ENCODE data around the gene RUFY3. TPM values are rescaled to one million over a fixed set of nuclear protein-coding genes. Genes with fewer than 3 reads are reported as not detected.

The RUFY3 gene
- polyA plus RNA-seq, 2 of the 4 experiments (the other 2 are of a cell fraction), result 8.1 to 20.8 TPM

- CTCF ChIA-PET, result interaction anchor here (1.3 kb wide), 1 partner anchor 9 kb away, joined by 4 read pairs; no protein-coding TSS in a partner anchor
- Histone ChIP-seq H3K27ac (no peak overlapping the region), H3K9me3 (no peaks in the 10 kb centered on the region), H3K4me2 (no peak overlapping the region), H3K4me3 (no peak overlapping the region), H3K4me1 (0 out of 3 replicates have a peak, but pooled peaks cover 10% of the 10 kb centered on the region)
- DNase-seq (ENCODE audit: low read depth in 1 of 2, low spot score in 1 of 2) (no peak), FAIRE-seq (no peak), ATAC-seq (no peak)
- TF ChIP-seq FOSB (CRISPR knock-in tag; IDR thresholded peaks at IDR 0.05) (no peak), RCOR1 (IDR thresholded peaks at IDR 0.05; ENCODE audit: low read depth, low read length) (no peak), HMGXB4 (CRISPR knock-in tag; IDR thresholded peaks at IDR 0.05; ENCODE audit: borderline replicate concordance) (no peak), REST (IDR thresholded peaks at IDR 0.05) (no peak), PHF8 (IDR thresholded peaks at IDR 0.05; ENCODE audit: borderline replicate concordance, low read depth) (no peak)
- POLR2A ChIA-PET, result no interaction called here
- 94% methylated on average over 1 of the region's 1 CpG for WGBS (ENCODE audit: missing lambda C conversion rate)
Measured at GRCh38 chr4:70743731-70744130, 22.0 kb downstream of the RUFY3 start.

- Histone ChIP-seq H3K4me1 (0 out of 3 replicates have a peak, but pooled peaks cover 2% of the 10 kb centered on the region), H3K9me3 (no peaks in the 10 kb centered on the region), H3K27ac (no peak overlapping the region), H3K4me3 (no peak overlapping the region), H3K4me2 (no peak overlapping the region)
- TF ChIP-seq ATOH8 (CRISPR knock-in tag; IDR thresholded peaks at IDR 0.05; ENCODE audit: low read depth) (no peak), MAX (IDR thresholded peaks at IDR 0.05) (no peak), ZSCAN20 (CRISPR knock-in tag; IDR thresholded peaks at IDR 0.05) (no peak), NR3C1 (IDR thresholded peaks at IDR 0.05) (no peak), HMGXB4 (CRISPR knock-in tag; IDR thresholded peaks at IDR 0.05; ENCODE audit: borderline replicate concordance) (no peak), FOXS1 (CRISPR knock-in tag; IDR thresholded peaks at IDR 0.05) (no peak), TP53 (CRISPR knock-in tag; IDR thresholded peaks at IDR 0.05) (no peak), RCOR1 (IDR thresholded peaks at IDR 0.05; ENCODE audit: low read depth, low read length) (no peak), KDM5A (IDR thresholded peaks at IDR 0.05) (no peak)
- ATAC-seq, result no peak
- DNase-seq (ENCODE audit: low read depth in 1 of 2, low spot score in 1 of 2), result no peak
- 92% methylated on average over 9 of the region's 9 CpGs for WGBS (ENCODE audit: missing lambda C conversion rate)
- FAIRE-seq, result no peak
- ChIA-PET POLR2A (interaction anchor here (0.6 to 0.8 kb wide), 2 partner anchors 41 to 81 kb away, joined by 5 to 6 read pairs; no protein-coding TSS in a partner anchor), CTCF (interaction anchor here (0.7 kb wide), 1 partner anchor 11 kb away, joined by 3 read pairs; no protein-coding TSS in a partner anchor)
Measured at GRCh38 chr4:70746179-70746839, 24.5 kb downstream of the RUFY3 start.
